Cardiac muscle cell (in vitro differentiated cells and primary cell): ENCODE results near the gene STK40. TPM values are rescaled to one million over a fixed set of nuclear protein-coding genes. Genes with fewer than 3 reads are reported as not detected.

Experiments used
- DNase-seq, 2 donors: peaks; one replicate each; pipeline versions ENCODE4 v3.0.0 to v3.0.0-alpha.2; 2010 to 2017; ENCODE audit warnings: low read depth in 1 of 2, low spot score in 1 of 2
- H3K27ac ChIP-seq: fragments of 200-600 bp; sonication (generic); 2 replicates; pipeline ENCODE4 v1.5.1; 2016
- H3K27me3 ChIP-seq: fragments of 200-600 bp; sonication (generic); 2 replicates; pipeline ENCODE4 v1.6.0; 2016; ENCODE audit warnings: control low read depth
- H3K36me3 ChIP-seq: fragments of 200-600 bp; sonication (generic); 2 replicates; pipeline ENCODE4 v1.5.1; 2016; ENCODE audit warnings: control low read depth
- H3K4me1 ChIP-seq: fragments of 200-600 bp; sonication (generic); 2 replicates; pipeline ENCODE4 v1.8.1; 2017; ENCODE audit warnings: low read depth, mild to moderate bottlenecking, mixed run types
- H3K4me3 ChIP-seq: fragments of 200-600 bp; sonication (generic); 2 replicates; pipeline ENCODE4 v1.5.1; 2016; ENCODE audit warnings: mild to moderate bottlenecking
- H3K9me3 ChIP-seq: fragments of 200-600 bp; sonication (generic); 2 replicates; pipeline ENCODE4 v1.5.1; 2017; ENCODE audit warnings: low read depth, mild to moderate bottlenecking, control low read depth
- CTCF ChIP-seq: IDR thresholded peaks from 2 replicates; pipeline ENCODE4 v1.5.1; 2012; ENCODE audit warnings: low read depth, mild to moderate bottlenecking, low read length
- polyA plus RNA-seq: library from polyadenylated mRNA; unstranded; fragments of >200 nt; fragmentation: Nextera tagmentation; extraction: Ambion mirVana; gene quantifications from 2 replicates; pipeline ENCODE4 v1.2.1, GENCODE V29; 2016
- total RNA-seq: library from RNA; depleted of rRNA; stranded (reverse); fragments of >200 nt; gene quantifications from 2 replicates; pipeline ENCODE4 v1.2.3, GENCODE V29; 2016

Gene STK40
- total and polyA plus RNA-seq, 2 experiments from 2014 or later = 37.0 to 51.1 TPM

- Histone ChIP-seq H3K4me1 (peaks cover 10% of the 10 kb centered on the region), H3K27ac (no peak overlapping the region), H3K36me3 (no peaks in the 10 kb centered on the region), H3K27me3 (no peaks in the 10 kb centered on the region), H3K4me3 (no peak overlapping the region), H3K9me3 (no peaks in the 10 kb centered on the region)
- no peak for TF ChIP-seq CTCF
- no peak for DNase-seq
These were observed 54.8 kb downstream of the STK40 start for GRCh38 chr1:36330940-36331339.

- DNase-seq = no peak
- no peak overlapping the region for H3K4me3 ChIP-seq
- no peak for TF ChIP-seq CTCF
- H3K4me1 ChIP-seq = peaks cover 11% of the 10 kb centered on the region
- no peaks in the 10 kb centered on the region for H3K27me3 ChIP-seq
- H3K9me3 ChIP-seq = no peaks in the 10 kb centered on the region
- no peak overlapping the region for H3K27ac ChIP-seq
- H3K36me3 ChIP-seq = no peaks in the 10 kb centered on the region
These were observed 55.9 kb downstream of the STK40 start for GRCh38 chr1:36329817-36330216.

- H3K27me3 ChIP-seq = no peaks in the 10 kb centered on the region
- TF ChIP-seq CTCF = no peak
- H3K27ac ChIP-seq = no peak overlapping the region
- no peaks in the 10 kb centered on the region for H3K9me3 ChIP-seq
- peak; percentile 31 to 34 for DNase-seq
- no peaks in the 10 kb centered on the region for H3K36me3 ChIP-seq
- H3K4me3 ChIP-seq = no peak overlapping the region
- H3K4me1 ChIP-seq = peaks cover 20% of the 10 kb centered on the region
These were observed 57.0 kb downstream of the STK40 start for GRCh38 chr1:36328713-36329112.

GRCh38 chr1:36328088-36328480, 57.6 kb downstream of the STK40 start:
- Histone ChIP-seq H3K4me1 (peaks cover 21% of the 10 kb centered on the region), H3K36me3 (no peaks in the 10 kb centered on the region), H3K27ac (no peak overlapping the region), H3K9me3 (no peaks in the 10 kb centered on the region), H3K4me3 (no peak overlapping the region), H3K27me3 (no peaks in the 10 kb centered on the region)
- DNase-seq = no peak
- no peak for TF ChIP-seq CTCF

- no peaks in the 10 kb centered on the region for H3K36me3 ChIP-seq
- H3K4me3 ChIP-seq = no peak overlapping the region
- no peak for TF ChIP-seq CTCF
- no peak overlapping the region for H3K27ac ChIP-seq
- no peaks in the 10 kb centered on the region for H3K27me3 ChIP-seq
- peak in 1 of 2 donors; percentile 17 for DNase-seq
- H3K9me3 ChIP-seq = no peaks in the 10 kb centered on the region
- peaks cover 24% of the 10 kb centered on the region for H3K4me1 ChIP-seq
These were observed 58.2 kb downstream of the STK40 start for GRCh38 chr1:36327421-36328087.
